Retinal pigment epithelial cell (primary cell): ENCODE results near the gene NCAN.
A peak's percentile ranks its signal among the peaks of the same experiment; 100 is the strongest.
"Not testable (repeated sequence)": the region's sequence is repeated elsewhere in the genome, so short reads cannot be mapped to it uniquely, and the experiment has no call there.

Experiments
- DNase-seq: peaks from one replicate; pipeline ENCODE4 v3.0.0-alpha.2; 2010; ENCODE audit warnings: low read depth
- H3K4me3 ChIP-seq: 2 replicates; pipeline ENCODE4 v1.5.1; 2011; ENCODE audit warnings: mild to moderate bottlenecking, low read length, control low read depth, moderate library complexity
- CTCF ChIP-seq: conservative IDR thresholded peaks from 2 replicates; pipeline ENCODE4 v1.5.1; 2011; ENCODE audit warnings: low read depth, low read length, control low read depth, inconsistent platforms

Gene NCAN

GRCh38 chr19:19214892-19215291 is 3.1 kb downstream of the NCAN start:
- DNase-seq: no peak
- no peak for TF ChIP-seq CTCF

GRCh38 chr19:19215792-19216191 is 4.0 kb downstream of the NCAN start:
- no peak for TF ChIP-seq CTCF
- no peak overlapping the region for H3K4me3 ChIP-seq
- DNase-seq: no peak

More at GRCh38 chr19:19214892-19215291, 3.1 kb downstream of the NCAN start:
- no peak overlapping the region for H3K4me3 ChIP-seq

GRCh38 chr19:19217099-19217498 is 5.3 kb downstream of the NCAN start:
- no peak for DNase-seq
- TF ChIP-seq CTCF: peak; percentile 22
- H3K4me3 ChIP-seq: no peak overlapping the region

GRCh38 chr19:19218911-19219310 is 7.2 kb downstream of the NCAN start:
- DNase-seq: no peak
- no peak overlapping the region for H3K4me3 ChIP-seq
- TF ChIP-seq CTCF: no peak

- H3K4me3 ChIP-seq: not testable (repeated sequence)
Observed at GRCh38 chr19:19221000-19221399, 9.2 kb downstream of the NCAN start.

GRCh38 chr19:19223060-19223459 is 11.3 kb downstream of the NCAN start:
- TF ChIP-seq CTCF: no peak
- no peak overlapping the region for H3K4me3 ChIP-seq
- no peak for DNase-seq

More at GRCh38 chr19:19221000-19221399, 9.2 kb downstream of the NCAN start:
- DNase-seq: not testable (repeated sequence)

GRCh38 chr19:19223636-19224035 is 11.9 kb downstream of the NCAN start:
- DNase-seq: no peak
- no peak for TF ChIP-seq CTCF
- no peak overlapping the region for H3K4me3 ChIP-seq
